Measurements from ENCODE around the gene GPR156. TPM values are rescaled to one million over a fixed set of nuclear protein-coding genes. Genes with fewer than 3 reads are reported as not detected.

The GPR156 gene
- polyA plus RNA-seq, 2 of the 4 experiments (the other 2 are of a cell fraction): 0.43 to 0.68 TPM

DNA sequence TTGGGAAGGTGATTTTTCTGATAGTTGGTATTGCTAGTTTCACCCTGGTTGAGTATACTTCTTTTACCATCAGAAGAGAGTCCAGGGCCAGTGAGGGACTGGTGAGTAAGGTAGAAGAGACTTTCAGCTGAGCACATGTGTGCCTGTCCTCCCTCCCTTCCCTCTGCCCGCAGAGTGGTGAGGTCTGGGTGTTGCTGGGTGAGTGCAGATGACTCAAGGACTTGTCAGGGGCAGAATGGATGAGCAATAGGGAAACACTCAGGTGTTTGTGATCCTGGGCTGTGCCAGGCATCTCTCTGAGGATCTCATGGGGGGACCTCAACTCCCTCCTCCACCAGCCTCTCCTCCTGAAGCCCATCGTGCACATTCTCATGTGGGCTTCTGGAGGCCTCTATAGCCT lies 114.8 kb downstream of the GPR156 start:
- 9% methylated on average over 2 of the region's 2 CpGs for WGBS (ENCODE audit: missing lambda C conversion rate)
- ChIA-PET CTCF (interaction anchor here (1.0 kb wide), 1 partner anchor 18 kb away, joined by 3 read pairs; no protein-coding TSS in a partner anchor), POLR2A (interaction anchor here (2.7 kb wide), 1 partner anchor 75 kb away, joined by 13 read pairs; no protein-coding TSS in a partner anchor)
- Histone ChIP-seq H3K27ac (peak overlapping the region; percentile 47 to 74), H3K4me1 (peaks cover 44% of the 10 kb centered on the region), H3K9me3 (no peaks in the 10 kb centered on the region), H3K4me2 (peak overlapping the region; percentile 32; the same call in 2 of the 3 replicates), H3K4me3 (no peak overlapping the region)
- TF ChIP-seq ESRRA (IDR thresholded peaks at IDR 0.05; ENCODE audit: borderline replicate concordance, low read length): no peak
- TF ChIP-seq TFCP2L1 (CRISPR knock-in tag; IDR thresholded peaks at IDR 0.05): no peak
- TF ChIP-seq, protein P1, sequence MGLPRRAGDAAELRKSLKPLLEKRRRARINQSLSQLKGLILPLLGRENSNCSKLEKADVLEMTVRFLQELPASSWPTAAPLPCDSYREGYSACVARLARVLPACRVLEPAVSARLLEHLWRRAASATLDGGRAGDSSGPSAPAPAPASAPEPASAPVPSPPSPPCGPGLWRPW (IDR thresholded peaks at IDR 0.05): no peak
- no peak for TF ChIP-seq KDM5A (IDR thresholded peaks at IDR 0.05)
- peak; percentile 35; the same call in 1 of the 2 replicates for TF ChIP-seq FOSL2 (IDR thresholded peaks at IDR 0.05)
- peak; percentile 49 for TF ChIP-seq FOSL2 (CRISPR knock-in tag; IDR thresholded peaks at IDR 0.05)
- no peak for TF ChIP-seq MYC (IDR thresholded peaks at IDR 0.05; ENCODE audit: borderline replicate concordance, low read length)
- 0 out of 2 replicates have a peak, but pooled peaks have one; percentile 19 for TF ChIP-seq JUNB (IDR thresholded peaks at IDR 0.05)
- 0 out of 5 replicates have a peak, but pooled peaks of 1 of the 2 experiments have one; percentile 10 for TF ChIP-seq RAD21 (conservative IDR thresholded peaks at IDR 0.05 in 1 of 2, IDR thresholded peaks at IDR 0.05 in 1 of 2)
- TF ChIP-seq, protein P2, sequence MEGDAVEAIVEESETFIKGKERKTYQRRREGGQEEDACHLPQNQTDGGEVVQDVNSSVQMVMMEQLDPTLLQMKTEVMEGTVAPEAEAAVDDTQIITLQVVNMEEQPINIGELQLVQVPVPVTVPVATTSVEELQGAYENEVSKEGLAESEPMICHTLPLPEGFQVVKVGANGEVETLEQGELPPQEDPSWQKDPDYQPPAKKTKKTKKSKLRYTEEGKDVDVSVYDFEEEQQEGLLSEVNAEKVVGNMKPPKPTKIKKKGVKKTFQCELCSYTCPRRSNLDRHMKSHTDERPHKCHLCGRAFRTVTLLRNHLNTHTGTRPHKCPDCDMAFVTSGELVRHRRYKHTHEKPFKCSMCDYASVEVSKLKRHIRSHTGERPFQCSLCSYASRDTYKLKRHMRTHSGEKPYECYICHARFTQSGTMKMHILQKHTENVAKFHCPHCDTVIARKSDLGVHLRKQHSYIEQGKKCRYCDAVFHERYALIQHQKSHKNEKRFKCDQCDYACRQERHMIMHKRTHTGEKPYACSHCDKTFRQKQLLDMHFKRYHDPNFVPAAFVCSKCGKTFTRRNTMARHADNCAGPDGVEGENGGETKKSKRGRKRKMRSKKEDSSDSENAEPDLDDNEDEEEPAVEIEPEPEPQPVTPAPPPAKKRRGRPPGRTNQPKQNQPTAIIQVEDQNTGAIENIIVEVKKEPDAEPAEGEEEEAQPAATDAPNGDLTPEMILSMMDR (IDR thresholded peaks at IDR 0.05): no peak
- TF ChIP-seq, protein P3, sequence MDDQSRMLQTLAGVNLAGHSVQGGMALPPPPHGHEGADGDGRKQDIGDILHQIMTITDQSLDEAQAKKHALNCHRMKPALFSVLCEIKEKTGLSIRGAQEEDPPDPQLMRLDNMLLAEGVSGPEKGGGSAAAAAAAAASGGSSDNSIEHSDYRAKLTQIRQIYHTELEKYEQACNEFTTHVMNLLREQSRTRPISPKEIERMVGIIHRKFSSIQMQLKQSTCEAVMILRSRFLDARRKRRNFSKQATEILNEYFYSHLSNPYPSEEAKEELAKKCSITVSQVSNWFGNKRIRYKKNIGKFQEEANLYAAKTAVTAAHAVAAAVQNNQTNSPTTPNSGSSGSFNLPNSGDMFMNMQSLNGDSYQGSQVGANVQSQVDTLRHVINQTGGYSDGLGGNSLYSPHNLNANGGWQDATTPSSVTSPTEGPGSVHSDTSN (IDR thresholded peaks at IDR 0.05): no peak
- TF ChIP-seq, protein P4, sequence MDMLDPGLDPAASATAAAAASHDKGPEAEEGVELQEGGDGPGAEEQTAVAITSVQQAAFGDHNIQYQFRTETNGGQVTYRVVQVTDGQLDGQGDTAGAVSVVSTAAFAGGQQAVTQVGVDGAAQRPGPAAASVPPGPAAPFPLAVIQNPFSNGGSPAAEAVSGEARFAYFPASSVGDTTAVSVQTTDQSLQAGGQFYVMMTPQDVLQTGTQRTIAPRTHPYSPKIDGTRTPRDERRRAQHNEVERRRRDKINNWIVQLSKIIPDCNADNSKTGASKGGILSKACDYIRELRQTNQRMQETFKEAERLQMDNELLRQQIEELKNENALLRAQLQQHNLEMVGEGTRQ (IDR thresholded peaks at IDR 0.05): no peak
- TF ChIP-seq HOXB5 (CRISPR knock-in tag; IDR thresholded peaks at IDR 0.05): no peak
- no peak for TF ChIP-seq CBX8 (IDR thresholded peaks at IDR 0.05)
- no peak for TF ChIP-seq MAFK (IDR thresholded peaks at IDR 0.05; ENCODE audit: partially characterized antibody)
- TF ChIP-seq, protein P5, sequence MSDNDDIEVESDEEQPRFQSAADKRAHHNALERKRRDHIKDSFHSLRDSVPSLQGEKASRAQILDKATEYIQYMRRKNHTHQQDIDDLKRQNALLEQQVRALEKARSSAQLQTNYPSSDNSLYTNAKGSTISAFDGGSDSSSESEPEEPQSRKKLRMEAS (IDR thresholded peaks at IDR 0.05): peak; percentile 61
- TF ChIP-seq RARB (CRISPR knock-in tag; IDR thresholded peaks at IDR 0.05): no peak
- TF ChIP-seq BHLHE40 (IDR thresholded peaks at IDR 0.05; ENCODE audit: low read depth, low read length): no peak
- TF ChIP-seq, protein P6, sequence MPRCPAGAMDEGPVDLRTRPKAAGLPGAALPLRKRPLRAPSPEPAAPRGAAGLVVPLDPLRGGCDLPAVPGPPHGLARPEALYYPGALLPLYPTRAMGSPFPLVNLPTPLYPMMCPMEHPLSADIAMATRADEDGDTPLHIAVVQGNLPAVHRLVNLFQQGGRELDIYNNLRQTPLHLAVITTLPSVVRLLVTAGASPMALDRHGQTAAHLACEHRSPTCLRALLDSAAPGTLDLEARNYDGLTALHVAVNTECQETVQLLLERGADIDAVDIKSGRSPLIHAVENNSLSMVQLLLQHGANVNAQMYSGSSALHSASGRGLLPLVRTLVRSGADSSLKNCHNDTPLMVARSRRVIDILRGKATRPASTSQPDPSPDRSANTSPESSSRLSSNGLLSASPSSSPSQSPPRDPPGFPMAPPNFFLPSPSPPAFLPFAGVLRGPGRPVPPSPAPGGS (IDR thresholded peaks at IDR 0.05): no peak
- TF ChIP-seq HEYL (CRISPR knock-in tag; IDR thresholded peaks at IDR 0.05): no peak
- no peak for TF ChIP-seq HDAC2 (IDR thresholded peaks at IDR 0.05)
- TF ChIP-seq NFE2L2 (conservative IDR thresholded peaks at IDR 0.05; ENCODE audit: low read length): no peak
- no peak for TF ChIP-seq CHD4 (IDR thresholded peaks at IDR 0.05; ENCODE audit: borderline replicate concordance)
- no peak for TF ChIP-seq MAZ (IDR thresholded peaks at IDR 0.05; ENCODE audit: borderline replicate concordance, low read depth, low read length)
- ATAC-seq (peak; percentile 90 to 95), FAIRE-seq (no peak), DNase-seq (ENCODE audit: low read depth in 1 of 2, low spot score in 1 of 2) (peak; percentile 31 to 61)

Measured in A549 (cell line).